Transverse colon (tissue), 4 donors: Measurements from ENCODE around the gene SCN5A.

Experiments used
- CTCF ChIP-seq, 5 experiments: fragments of 200-600 bp in 3 of 5; fragments of 450-650 bp in 2 of 5; sonication (generic) in 3 of 5; IDR thresholded peaks; 1 replicate in 2 of 5; 2 replicates in 3 of 5; pipeline ENCODE4 v1.5.1; 2016 to 2017; ENCODE audit warnings: antibody characterized with exemption in 5 of 5, inconsistent platforms in 3 of 5, mild to moderate bottlenecking in 2 of 5, moderate library complexity in 1 of 5
- EP300 ChIP-seq: sonication (generic); formaldehyde crosslinking; IDR thresholded peaks from one replicate; pipeline ENCODE4 v1.6.1; 2017; ENCODE audit warnings: antibody characterized with exemption, low read depth
- POLR2A ChIP-seq: fragments of 450-650 bp; IDR thresholded peaks from one replicate; pipeline ENCODE4 v1.6.1; 2016; ENCODE audit warnings: antibody characterized with exemption, mild to moderate bottlenecking, moderate library complexity
- POLR2AphosphoS5 ChIP-seq, 3 donors: sonication (generic); formaldehyde crosslinking; IDR thresholded peaks; one replicate each; pipeline ENCODE4 v1.6.1; 2016; ENCODE audit warnings: antibody characterized with exemption in 3 of 3

GRCh38 chr3:38687321-38687720 is 37.8 kb upstream of the SCN5A start:
- TF ChIP-seq POLR2AphosphoS5 (IDR thresholded peaks at IDR 0.05): no peak
- no peak for TF ChIP-seq CTCF (IDR thresholded peaks at IDR 0.05)
- no peak for TF ChIP-seq POLR2A
- no peak for TF ChIP-seq EP300
